H1 (cell line): ENCODE results near the gene INO80. TPM values are rescaled to one million over a fixed set of nuclear protein-coding genes. Genes with fewer than 3 reads are reported as not detected.

Source experiments
- CTCF ChIA-PET: fragments of 300-600 bp; sonication (Branson Sonifier 250); formaldehyde crosslinking; loops from one replicate; lab custom pipeline; 2021; ENCODE audit not compliant: partially characterized antibody; lab: Charles Lee
- POLR2A ChIA-PET: fragments of 300-600 bp; sonication (Branson Sonifier 250); formaldehyde crosslinking; loops from one replicate; lab custom pipeline; 2021; ENCODE audit warnings: inconsistent platforms; ENCODE audit not compliant: partially characterized antibody; lab: Charles Lee
- DNase-seq, 2 experiments: peaks; one replicate each; pipeline versions ENCODE4 v3.0.0 to v3.0.0-alpha.2; 2010 to 2022; ENCODE audit warnings: low spot score in 2 of 2, low read depth in 1 of 2, mixed read lengths in 1 of 2
- FAIRE-seq: peaks from 2 replicates; lab custom pipeline; 2011; peaks lifted over from hg19 to GRCh38; lab: Jason Lieb, UNC
- H2AFZ ChIP-seq: 2 replicates; pipeline ENCODE4 v1.8.1; 2012; ENCODE audit warnings: low read length, inconsistent platforms
- H2AK5ac ChIP-seq: 2 replicates; pipeline ENCODE4 v1.6.1; 2013; ENCODE audit warnings: low read depth, low read length
- H2BK120ac ChIP-seq: replicated peaks from 2 replicates; pipeline ENCODE3; 2013; ENCODE audit warnings: low read depth, low read length, inconsistent platforms
- H2BK12ac ChIP-seq: 2 replicates; pipeline ENCODE4 v1.6.1; 2013; ENCODE audit warnings: low read depth, low read length
- H2BK15ac ChIP-seq: 2 replicates; pipeline ENCODE4 v1.6.1; 2013; ENCODE audit warnings: low read length
- H2BK20ac ChIP-seq: 2 replicates; pipeline ENCODE4 v1.6.1; 2013; ENCODE audit warnings: low read length
- H2BK5ac ChIP-seq: 2 replicates; pipeline ENCODE4 v1.6.1; 2013; ENCODE audit warnings: low read depth, low read length
- H3K14ac ChIP-seq: 2 replicates; pipeline ENCODE4 v1.6.1; 2013; ENCODE audit warnings: inconsistent platforms; ENCODE audit not compliant: insufficient read length
- H3K18ac ChIP-seq: 2 replicates; pipeline ENCODE4 v1.6.1; 2013; ENCODE audit warnings: low read length; ENCODE audit errors: extremely low read depth
- H3K23ac ChIP-seq: 2 replicates; pipeline ENCODE4 v1.6.1; 2013; ENCODE audit warnings: inconsistent platforms; ENCODE audit not compliant: insufficient read length
- H3K23me2 ChIP-seq: 2 replicates; pipeline ENCODE4 v1.6.1; 2013; ENCODE audit warnings: low read depth, low read length
- H3K27ac ChIP-seq: 2 replicates; pipeline ENCODE4 v1.6.1; 2011; ENCODE audit warnings: low read depth, low read length, inconsistent platforms
- H3K27me3 ChIP-seq, 4 experiments: replicated peaks in 1 of 4; 1 replicate in 1 of 4; 2 replicates in 3 of 4; pipeline versions ENCODE4 v1.6.1 to v1.8.1; 2011 to 2013; ENCODE audit warnings: low read length in 3 of 4, mild to moderate bottlenecking in 3 of 4, inconsistent platforms in 2 of 4, mixed read lengths in 2 of 4, moderate library complexity in 1 of 4; ENCODE audit not compliant: control insufficient read depth in 3 of 4, insufficient read depth in 3 of 4; ENCODE audit errors: extremely low read depth in 1 of 4
- H3K36me3 ChIP-seq, 4 experiments: 2 replicates each; pipeline versions ENCODE4 v1.6.1 to v1.8.1; 2011 to 2013; ENCODE audit warnings: mild to moderate bottlenecking in 4 of 4, low read length in 3 of 4, moderate library complexity in 2 of 4, control low read depth in 1 of 4, inconsistent platforms in 1 of 4; ENCODE audit not compliant: insufficient read depth in 4 of 4, control insufficient read depth in 2 of 4
- H3K4ac ChIP-seq: replicated peaks from 2 replicates; pipeline ENCODE3; 2013; ENCODE audit warnings: low read length, low read depth, mixed read lengths, inconsistent platforms; ENCODE audit not compliant: insufficient read length
- H3K4me1 ChIP-seq, 4 experiments: replicated peaks in 1 of 4; 1 replicate in 1 of 4; 2 replicates in 3 of 4; pipeline versions ENCODE4 v1.6.1 to v1.8.1; 2011 to 2013; ENCODE audit warnings: low read length in 3 of 4, inconsistent platforms in 2 of 4, mixed read lengths in 1 of 4; ENCODE audit not compliant: insufficient read depth in 4 of 4, control insufficient read depth in 3 of 4
- H3K4me2 ChIP-seq, 2 experiments: 2 replicates each; pipeline versions ENCODE4 v1.6.1 to v1.8.1; 2011 to 2013; ENCODE audit warnings: low read depth in 2 of 2, low read length in 2 of 2, control low read depth in 1 of 2, inconsistent platforms in 1 of 2, mild to moderate bottlenecking in 1 of 2; ENCODE audit not compliant: insufficient read depth in 1 of 2
- H3K4me3 ChIP-seq, 4 experiments: fragments of 200-600, 300-600 bp in 1 of 4; sonication (generic), shearing (Covaris generic), sonication (Bioruptor Twin) in 1 of 4; 2 replicates each; pipeline versions ENCODE4 v1.5.1 to v1.8.1; 2011 to 2016; ENCODE audit warnings: low read length in 4 of 4, low read depth in 3 of 4, control low read depth in 2 of 4, inconsistent platforms in 2 of 4, mild to moderate bottlenecking in 2 of 4, mixed read lengths in 1 of 4, moderate library complexity in 1 of 4; ENCODE audit not compliant: insufficient read depth in 2 of 4; ENCODE audit errors: extremely low read depth in 1 of 4
- H3K56ac ChIP-seq: replicated peaks from 2 replicates; pipeline ENCODE3; 2013; ENCODE audit warnings: low read depth, mild to moderate bottlenecking, mixed read lengths, low read length, inconsistent platforms; ENCODE audit not compliant: insufficient read length
- H3K79me1 ChIP-seq: 2 replicates; pipeline ENCODE4 v1.6.1; 2013; ENCODE audit warnings: low read depth, low read length, control low read depth
- H3K79me2 ChIP-seq, 2 experiments: 2 replicates each; pipeline versions ENCODE4 v1.6.1 to v1.8.1; 2012 to 2013; ENCODE audit warnings: low read length in 2 of 2, mild to moderate bottlenecking in 2 of 2, inconsistent platforms in 1 of 2; ENCODE audit not compliant: insufficient read depth in 2 of 2, control insufficient read depth in 1 of 2
- H3K9ac ChIP-seq, 4 experiments: replicated peaks in 1 of 4; 1 replicate in 1 of 4; 2 replicates in 3 of 4; pipeline versions ENCODE4 v1.6.1 to v1.8.1; 2011 to 2013; ENCODE audit warnings: low read depth in 3 of 4, low read length in 3 of 4, control low read depth in 2 of 4, mild to moderate bottlenecking in 2 of 4, moderate library complexity in 2 of 4, inconsistent platforms in 1 of 4; ENCODE audit errors: extremely low read depth in 1 of 4
- H3K9me3 ChIP-seq, 2 experiments: 2 replicates each; pipeline versions ENCODE4 v1.6.1 to v1.8.1; 2012 to 2013; ENCODE audit warnings: mild to moderate bottlenecking in 2 of 2, moderate library complexity in 2 of 2, control low read depth in 1 of 2, inconsistent platforms in 1 of 2, low read depth in 1 of 2, low read length in 1 of 2, mixed read lengths in 1 of 2; ENCODE audit not compliant: insufficient read depth in 2 of 2
- H4K20me1 ChIP-seq, 2 experiments: replicated peaks in 1 of 2; 2 replicates each; pipeline versions ENCODE3 to v1.8.1; 2011 to 2013; ENCODE audit warnings: inconsistent platforms in 2 of 2, low read length in 2 of 2, mild to moderate bottlenecking in 1 of 2; ENCODE audit not compliant: insufficient read depth in 2 of 2, control insufficient read depth in 1 of 2
- H4K5ac ChIP-seq: 2 replicates; pipeline ENCODE4 v1.6.1; 2013; ENCODE audit warnings: low read length, low read depth, mixed read lengths, inconsistent platforms; ENCODE audit not compliant: insufficient read length
- H4K8ac ChIP-seq: 2 replicates; pipeline ENCODE4 v1.8.0; 2013; ENCODE audit warnings: mild to moderate bottlenecking, moderate library complexity, low read length, inconsistent platforms; ENCODE audit not compliant: insufficient read depth; ENCODE audit errors: extremely low read depth
- H4K91ac ChIP-seq: replicated peaks from 2 replicates; pipeline ENCODE3; 2013; ENCODE audit warnings: low read length, mixed read lengths, inconsistent platforms; ENCODE audit not compliant: insufficient read length
- ATF2 ChIP-seq: IDR thresholded peaks from 2 replicates; pipeline ENCODE4 v1.6.1; 2012; ENCODE audit warnings: low read length, inconsistent platforms
- CBX8 ChIP-seq: fragments of 300-800, 300-1000 bp; sonication (generic); IDR thresholded peaks from 2 replicates; pipeline ENCODE4 v1.7.1; 2016; ENCODE audit warnings: low read depth, low read length, borderline replicate concordance
- CHD2 ChIP-seq: IDR thresholded peaks from 2 replicates; pipeline ENCODE4 v1.6.1; 2012; ENCODE audit warnings: low read length, improper control_type of control experiment
- CTBP2 ChIP-seq: IDR thresholded peaks from 2 replicates; pipeline ENCODE4 v1.7.0; 2011; ENCODE audit warnings: borderline replicate concordance, mild to moderate bottlenecking, moderate library complexity, mixed read lengths, low read length; ENCODE audit not compliant: insufficient read depth, insufficient read length
- HDAC2 ChIP-seq, 2 experiments: fragments of 300-600 bp in 1 of 2; sonication (generic) in 1 of 2; IDR thresholded peaks; 2 replicates each; pipeline ENCODE4 v1.6.1; 2011 to 2012; ENCODE audit warnings: low read depth in 2 of 2, low read length in 2 of 2, mild to moderate bottlenecking in 2 of 2, moderate library complexity in 2 of 2, borderline replicate concordance in 1 of 2, inconsistent platforms in 1 of 2
- MAFK ChIP-seq: IDR thresholded peaks from 2 replicates; pipeline ENCODE4 v1.6.1; 2012; ENCODE audit warnings: low read depth, mild to moderate bottlenecking, improper control_type of control experiment, low read length
- NRF1 ChIP-seq: IDR thresholded peaks from 2 replicates; pipeline ENCODE4 v1.6.1; 2011; ENCODE audit warnings: mild to moderate bottlenecking, low read depth, low read length, improper control_type of control experiment
- POLR2AphosphoS5 ChIP-seq: IDR thresholded peaks from 2 replicates; pipeline ENCODE4 v1.6.1; 2011; ENCODE audit warnings: low read depth, low read length
- TBP ChIP-seq: IDR thresholded peaks from 2 replicates; pipeline ENCODE4 v1.6.1; 2011; ENCODE audit warnings: low read depth, low read length, improper control_type of control experiment
- TEAD4 ChIP-seq: IDR thresholded peaks from 2 replicates; pipeline ENCODE4 v1.6.1; 2012; ENCODE audit warnings: low read depth, low read length, inconsistent platforms, mixed read lengths
- WGBS, 2 experiments: shearing (Covaris generic) in 1 of 2; methylation state at CpG; one replicate each; pipeline versions ENCODE4 v1.1.6 to v1.1.7; 2013 to 2015; ENCODE audit warnings: low lambda C conversion rate in 2 of 2, mixed read lengths in 2 of 2, inconsistent platforms in 1 of 2, low coverage in 1 of 2, missing lambda C conversion rate in 1 of 2; ENCODE audit not compliant: insufficient replicate concordance in 2 of 2, insufficient coverage in 1 of 2, insufficient read length in 1 of 2; ENCODE audit errors: extremely low coverage in 1 of 2, missing lambda C conversion rate in 1 of 2; 5-methylcytosine and 5-hydroxymethylcytosine counted together
- polyA plus RNA-seq, 7 experiments: library from polyadenylated mRNA; depleted of rRNA in 3 of 7; stranded (reverse) in 5 of 7; unstranded in 2 of 7; fragments of >200 nt in 5 of 7; fragments of 200-250 nt in 2 of 7; gene quantifications; 1 replicate in 5 of 7; 2 replicates in 1 of 7; 4 replicates in 1 of 7; pipeline versions ENCODE4 v1.2.1 to v1.2.3, GENCODE V29; 2011 to 2013; ENCODE audit warnings: missing spikeins in 2 of 7, mixed read lengths in 2 of 7
- total RNA-seq: library from RNA; stranded (reverse); fragmentation: NEBNext Ultra II Directional; extraction: Animal tissue kit (Norgen Biotek cat#: 25700); gene quantifications from 2 replicates; pipeline ENCODE4 v1.2.1, GENCODE V29; 2021

INO80 gene
- total and polyA plus RNA-seq, 2 of the 8 experiments (the other 6 are each of a cell fraction or from before 2014, with no cell fraction given): 4.3 to 24.5 TPM

- no peak overlapping the region for H3K56ac ChIP-seq
- no peak overlapping the region for H4K5ac ChIP-seq
- H3K79me1 ChIP-seq: no peaks in the 10 kb centered on the region
- no peak overlapping the region for H2BK15ac ChIP-seq
- CTCF ChIA-PET: interaction anchor here (1.2 to 33.1 kb wide), 8 partner anchors 6 to 90 kb away, joined by 3 to 619 read pairs (median 24); partner anchors contain the start of genes CHAC1, DLL4 and VPS18
- H2BK120ac ChIP-seq: no peak overlapping the region
- no peak overlapping the region for H3K14ac ChIP-seq
- H2AK5ac ChIP-seq: no peak overlapping the region
- no peak overlapping the region for H2BK5ac ChIP-seq
- no peak overlapping the region; a peak in 1 of 7 replicates for H3K9ac ChIP-seq
- H4K8ac ChIP-seq: no peak overlapping the region
- no peak for FAIRE-seq
- H4K91ac ChIP-seq: no peak overlapping the region
- no peak for DNase-seq
- H3K4me1 ChIP-seq: peaks cover 0 to 21% (median 11%) of the 10 kb centered on the region in 4 experiments; a peak in 5 of 7 replicates
- H2AFZ ChIP-seq: no peak overlapping the region
- peaks cover 2 to 12% of the 10 kb centered on the region in 2 experiments for H4K20me1 ChIP-seq
- no peak overlapping the region for H3K4me3 ChIP-seq
- H3K4ac ChIP-seq: no peak overlapping the region
- no peaks in the 10 kb centered on the region for H3K79me2 ChIP-seq
- H2BK20ac ChIP-seq: no peak overlapping the region
- H3K27me3 ChIP-seq: peaks cover 31 to 66% (median 55%) of the 10 kb centered on the region in 4 experiments
- no peaks in the 10 kb centered on the region for H3K36me3 ChIP-seq
- H3K23me2 ChIP-seq: peaks cover 21% of the 10 kb centered on the region; the same call in 1 of the 2 replicates
- WGBS, 2 experiments: 85% methylated on average over 11 of the region's 11 CpGs; no CpG with 5 or more reads in 1 of the 2 experiments
- no peak overlapping the region for H3K23ac ChIP-seq
- H2BK12ac ChIP-seq: no peak overlapping the region
- no peak overlapping the region for H3K4me2 ChIP-seq
- POLR2A ChIA-PET: interaction anchor here (1.0 to 43.8 kb wide), 4 partner anchors 15 to 49 kb away, joined by 3 to 1505 read pairs (median 89); partner anchors contain the start of gene CHAC1
- no peak overlapping the region for H3K27ac ChIP-seq
- no peak overlapping the region for H3K18ac ChIP-seq
- no peaks in the 10 kb centered on the region for H3K9me3 ChIP-seq
- TF ChIP-seq NRF1 (no peak), HDAC2 (IDR thresholded peaks at IDR 0.05; ENCODE audit: borderline replicate concordance in 1 of 2, low read depth in 2 of 2, low read length in 2 of 2) (no peak), CBX8 (no peak), CTBP2 (no peak), POLR2AphosphoS5 (no peak), ATF2 (no peak), TBP (no peak), CHD2 (no peak), TEAD4 (no peak), MAFK (no peak)
These were observed 183.2 kb downstream of the INO80 start for GRCh38 chr15:40932649-40933516.
